ENCODE results near the gene OXSM. TPM values are rescaled to one million over a fixed set of nuclear protein-coding genes. Genes with fewer than 3 reads are reported as not detected.

The OXSM gene
- total and polyA plus RNA-seq, 8 donors = 8.6 to 22.9 (median 18.4) TPM

GRCh38 chr3:25812644-25813043 is 22.8 kb downstream of the OXSM start:
- no peak for ATAC-seq
- no peaks in the 10 kb centered on the region for H3K9me3 ChIP-seq
- intact Hi-C loops (cut with DNase I) = no loop called here

GRCh38 chr3:25817107-25817506 is 27.2 kb downstream of the OXSM start:
- intact Hi-C loops (cut with DNase I) = no loop called here

More at GRCh38 chr3:25812644-25813043, 22.8 kb downstream of the OXSM start:
- Histone ChIP-seq H3K4me1 (no peaks in the 10 kb centered on the region), H3K27me3 (no peaks in the 10 kb centered on the region), H3K27ac (no peak overlapping the region), H3K36me3 (no peaks in the 10 kb centered on the region), H3K4me3 (no peak overlapping the region)
- DNase-seq = no peak
- no peak for TF ChIP-seq CTCF (IDR thresholded peaks at IDR 0.05)

GRCh38 chr3:25817638-25818037 is 27.7 kb downstream of the OXSM start:
- intact Hi-C loops (cut with DNase I) = no loop called here
- no peaks in the 10 kb centered on the region for H3K36me3 ChIP-seq
- ATAC-seq (no peak), DNase-seq (no peak)
- no peak overlapping the region for H3K27ac ChIP-seq
- TF ChIP-seq CTCF (IDR thresholded peaks at IDR 0.05) = no peak
- no peaks in the 10 kb centered on the region for H3K9me3 ChIP-seq
- no peaks in the 10 kb centered on the region for H3K4me1 ChIP-seq
- H3K27me3 ChIP-seq = no peaks in the 10 kb centered on the region
- no peak overlapping the region for H3K4me3 ChIP-seq

More at GRCh38 chr3:25817107-25817506, 27.2 kb downstream of the OXSM start:
- Histone ChIP-seq H3K4me3 (no peak overlapping the region), H3K4me1 (no peaks in the 10 kb centered on the region), H3K9me3 (no peaks in the 10 kb centered on the region), H3K27me3 (no peaks in the 10 kb centered on the region), H3K36me3 (no peaks in the 10 kb centered on the region), H3K27ac (no peak overlapping the region)
- no peak for ATAC-seq
- DNase-seq = no peak
- TF ChIP-seq CTCF (IDR thresholded peaks at IDR 0.05) = no peak

- no peak overlapping the region for H3K27ac ChIP-seq
- intact Hi-C loops (cut with DNase I) = no loop called here
- no peaks in the 10 kb centered on the region for H3K9me3 ChIP-seq
- H3K36me3 ChIP-seq = no peaks in the 10 kb centered on the region
- DNase-seq = no peak
- H3K27me3 ChIP-seq = no peaks in the 10 kb centered on the region
- no peak overlapping the region for H3K4me3 ChIP-seq
- no peaks in the 10 kb centered on the region for H3K4me1 ChIP-seq
- ATAC-seq = no peak
- no peak for TF ChIP-seq CTCF (IDR thresholded peaks at IDR 0.05)
Measured at GRCh38 chr3:25818335-25818734, 28.4 kb downstream of the OXSM start.

GRCh38 chr3:25820366-25820765 is 30.5 kb downstream of the OXSM start:
- no peaks in the 10 kb centered on the region for H3K9me3 ChIP-seq
- H3K36me3 ChIP-seq = no peaks in the 10 kb centered on the region
- ATAC-seq (peak; percentile 77), DNase-seq (peak in 2 of 4 donors; percentile 15 to 40)
- H3K4me3 ChIP-seq = no peak overlapping the region
- H3K4me1 ChIP-seq = no peaks in the 10 kb centered on the region
- no peaks in the 10 kb centered on the region for H3K27me3 ChIP-seq
- no peak overlapping the region for H3K27ac ChIP-seq
- TF ChIP-seq CTCF (IDR thresholded peaks at IDR 0.05) = no peak
- intact Hi-C loops (cut with DNase I) = no loop called here
